ENCODE data around the gene FAM13A. TPM values are rescaled to one million over a fixed set of nuclear protein-coding genes. Genes with fewer than 3 reads are reported as not detected.

FAM13A gene
- total and polyA plus RNA-seq, 9 of the 15 experiments (the other 6 are each of a cell fraction or from before 2014, with no cell fraction given), result 11.3 to 23.3 (median 14.7) TPM

DNA sequence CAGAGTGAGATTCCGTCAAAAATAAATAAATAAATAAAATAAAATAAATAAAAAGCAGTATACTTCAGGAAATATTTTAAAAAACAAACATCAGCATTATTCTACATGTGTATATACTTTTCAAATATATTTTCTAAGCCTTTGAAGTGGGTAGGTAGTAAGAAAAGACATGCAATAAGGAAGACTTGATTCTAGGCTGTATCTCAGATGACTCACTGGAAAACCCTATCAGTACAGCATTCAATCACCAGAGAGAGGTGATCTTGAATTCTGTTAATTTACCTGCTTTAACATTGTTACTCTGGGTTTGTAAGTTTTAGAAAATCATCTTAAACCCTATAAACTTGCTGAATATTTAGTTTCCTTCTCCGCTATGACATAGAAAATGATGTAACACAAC is 252.8 kb downstream of the FAM13A start:
- Histone ChIP-seq H2AFZ (ENCODE audit: low read depth, low read length) (no peak overlapping the region), H3K36me3 (ENCODE audit: control insufficient read depth, insufficient read depth, low read length) (no peaks in the 10 kb centered on the region; the same call in 2 of the 3 replicates), H3K27ac (ENCODE audit: extremely low read depth, low read depth, low read length) (no peak overlapping the region), H3K79me2 (ENCODE audit: control insufficient read depth, insufficient read depth, low read length) (peaks cover 9% of the 10 kb centered on the region; the same call in 2 of the 3 replicates), H3K9ac (ENCODE audit: insufficient read depth in 1 of 2, low read depth in 2 of 2, low read length in 2 of 2) (no peak overlapping the region), H3K9me1 (ENCODE audit: control insufficient read depth, insufficient read depth, low read length) (no peaks in the 10 kb centered on the region), H3K27me3 (ENCODE audit: control insufficient read depth in 2 of 2, insufficient read depth in 2 of 2, low read length in 2 of 2) (no peaks in the 10 kb centered on the region), H4K20me1 (replicated peaks; ENCODE audit: control insufficient read depth, insufficient read depth, low read length) (no peaks in the 10 kb centered on the region), H3K4me3 (no peak overlapping the region), H3K4me1 (replicated peaks in 1 of 2; ENCODE audit: control insufficient read depth in 2 of 2, insufficient read depth in 2 of 2, low read length in 2 of 2) (no peaks in the 10 kb centered on the region), H3K9me3 (replicated peaks; ENCODE audit: control insufficient read depth, insufficient read depth, low read depth, low read length) (no peaks in the 10 kb centered on the region), H3K4me2 (ENCODE audit: insufficient read depth, low read length) (no peak overlapping the region)
- DNase-seq (ENCODE audit: extremely low read depth in 1 of 4, low spot score in 3 of 4) (no peak), FAIRE-seq (no peak), ATAC-seq (no peak)
- in situ Hi-C loops (cut with MboI) (loop anchor here (25.0 kb wide), 1 partner anchor 267 kb away; no protein-coding TSS in a partner anchor), intact Hi-C loops (cut with micrococcal nuclease) (no loop called here)
- ChIA-PET CTCF (ENCODE audit: low intra/inter-chr PET ratio) (no interaction called here), POLR2A (no interaction called here)
- TF ChIP-seq PHB (CRISPR knock-in tag; IDR thresholded peaks at IDR 0.05), result no peak
- no peak for TF ChIP-seq KDM1A (IDR thresholded peaks at IDR 0.05)
- peak; percentile 8; the same call in 1 of the 2 replicates for TF ChIP-seq ZNF316 (IDR thresholded peaks at IDR 0.05)
- 83% methylated on average over 2 of the region's 2 CpGs for WGBS (ENCODE audit: insufficient coverage, low coverage, missing lambda C conversion rate)
- no TSS peak for BruUV-seq (replicated peaks)

DNA sequence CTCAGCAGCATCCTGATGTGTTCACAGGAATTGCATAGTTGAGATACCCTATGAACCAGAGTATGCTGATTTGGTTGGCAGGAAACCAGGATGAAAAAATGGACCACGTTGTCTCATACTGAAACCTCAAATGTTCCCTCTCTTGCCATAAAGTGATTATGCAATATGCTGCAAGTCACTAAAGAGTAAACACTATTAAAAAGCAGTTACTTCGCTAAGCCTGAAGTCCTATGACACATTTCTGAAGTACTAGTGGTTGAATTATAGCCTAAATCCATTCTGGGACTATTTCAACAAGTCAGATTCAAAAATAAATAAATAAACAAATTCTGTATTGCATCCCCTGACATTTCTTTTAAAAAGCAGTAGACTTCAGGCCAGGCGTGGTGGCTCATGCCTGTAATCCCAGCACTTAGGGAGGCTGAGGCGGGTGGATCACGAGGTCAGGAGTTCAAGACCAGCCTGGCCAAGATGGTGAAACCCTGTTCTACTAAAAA is 253.3 kb downstream of the FAM13A start:
- no TSS peak for BruUV-seq (replicated peaks)
- Histone ChIP-seq H3K4me1 (replicated peaks in 1 of 2; ENCODE audit: control insufficient read depth in 2 of 2, insufficient read depth in 2 of 2, low read length in 2 of 2) (no peaks in the 10 kb centered on the region), H3K4me2 (ENCODE audit: insufficient read depth, low read length) (no peak overlapping the region), H2AFZ (ENCODE audit: low read depth, low read length) (no peak overlapping the region), H3K27me3 (ENCODE audit: control insufficient read depth in 2 of 2, insufficient read depth in 2 of 2, low read length in 2 of 2) (no peaks in the 10 kb centered on the region), H3K9me1 (ENCODE audit: control insufficient read depth, insufficient read depth, low read length) (no peaks in the 10 kb centered on the region), H4K20me1 (replicated peaks; ENCODE audit: control insufficient read depth, insufficient read depth, low read length) (no peaks in the 10 kb centered on the region), H3K36me3 (ENCODE audit: control insufficient read depth, insufficient read depth, low read length) (no peaks in the 10 kb centered on the region; the same call in 2 of the 3 replicates), H3K9me3 (replicated peaks; ENCODE audit: control insufficient read depth, insufficient read depth, low read depth, low read length) (no peaks in the 10 kb centered on the region), H3K9ac (ENCODE audit: insufficient read depth in 1 of 2, low read depth in 2 of 2, low read length in 2 of 2) (no peak overlapping the region), H3K4me3 (no peak overlapping the region), H3K27ac (ENCODE audit: extremely low read depth, low read depth, low read length) (no peak overlapping the region), H3K79me2 (ENCODE audit: control insufficient read depth, insufficient read depth, low read length) (peaks cover 5% of the 10 kb centered on the region; the same call in 2 of the 3 replicates)
- intact Hi-C loops (cut with micrococcal nuclease), result no loop called here
- FAIRE-seq, result no peak
- no peak for ATAC-seq
- TF ChIP-seq U2AF2 (optimal IDR thresholded peaks at IDR 0.05; ENCODE audit: low read depth, low read length), result no peak
- peak; percentile 43; the same call in 1 of the 2 replicates for TF ChIP-seq CEBPB (tag; IDR thresholded peaks at IDR 0.05)
- peak; percentile 45 for TF ChIP-seq CEBPG (CRISPR knock-in tag; IDR thresholded peaks at IDR 0.05)
- peak; percentile 91 to 97 for TF ChIP-seq CEBPG (tag; conservative IDR thresholded peaks at IDR 0.05 in 1 of 2, IDR thresholded peaks at IDR 0.05 in 1 of 2)
- TF ChIP-seq, protein P1, sequence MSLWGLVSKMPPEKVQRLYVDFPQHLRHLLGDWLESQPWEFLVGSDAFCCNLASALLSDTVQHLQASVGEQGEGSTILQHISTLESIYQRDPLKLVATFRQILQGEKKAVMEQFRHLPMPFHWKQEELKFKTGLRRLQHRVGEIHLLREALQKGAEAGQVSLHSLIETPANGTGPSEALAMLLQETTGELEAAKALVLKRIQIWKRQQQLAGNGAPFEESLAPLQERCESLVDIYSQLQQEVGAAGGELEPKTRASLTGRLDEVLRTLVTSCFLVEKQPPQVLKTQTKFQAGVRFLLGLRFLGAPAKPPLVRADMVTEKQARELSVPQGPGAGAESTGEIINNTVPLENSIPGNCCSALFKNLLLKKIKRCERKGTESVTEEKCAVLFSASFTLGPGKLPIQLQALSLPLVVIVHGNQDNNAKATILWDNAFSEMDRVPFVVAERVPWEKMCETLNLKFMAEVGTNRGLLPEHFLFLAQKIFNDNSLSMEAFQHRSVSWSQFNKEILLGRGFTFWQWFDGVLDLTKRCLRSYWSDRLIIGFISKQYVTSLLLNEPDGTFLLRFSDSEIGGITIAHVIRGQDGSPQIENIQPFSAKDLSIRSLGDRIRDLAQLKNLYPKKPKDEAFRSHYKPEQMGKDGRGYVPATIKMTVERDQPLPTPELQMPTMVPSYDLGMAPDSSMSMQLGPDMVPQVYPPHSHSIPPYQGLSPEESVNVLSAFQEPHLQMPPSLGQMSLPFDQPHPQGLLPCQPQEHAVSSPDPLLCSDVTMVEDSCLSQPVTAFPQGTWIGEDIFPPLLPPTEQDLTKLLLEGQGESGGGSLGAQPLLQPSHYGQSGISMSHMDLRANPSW (CRISPR knock-in tag; IDR thresholded peaks at IDR 0.05), result no peak
- TF ChIP-seq TRIM24 (IDR thresholded peaks at IDR 0.05), result peak in 1 of 2 experiments; percentile 19; a peak in 1 of 4 replicates
- no peak for TF ChIP-seq FOXA1 (IDR thresholded peaks at IDR 0.05; ENCODE audit: borderline replicate concordance)
- no peak for TF ChIP-seq ZNF79 (CRISPR knock-in tag; IDR thresholded peaks at IDR 0.05; ENCODE audit: low read depth)
- peak in 1 of 2 experiments; percentile 59; a peak in 2 of 4 replicates for TF ChIP-seq FOXA3 (CRISPR knock-in tag; conservative IDR thresholded peaks at IDR 0.05 in 1 of 2, IDR thresholded peaks at IDR 0.05 in 1 of 2)
- TF ChIP-seq, protein P2, sequence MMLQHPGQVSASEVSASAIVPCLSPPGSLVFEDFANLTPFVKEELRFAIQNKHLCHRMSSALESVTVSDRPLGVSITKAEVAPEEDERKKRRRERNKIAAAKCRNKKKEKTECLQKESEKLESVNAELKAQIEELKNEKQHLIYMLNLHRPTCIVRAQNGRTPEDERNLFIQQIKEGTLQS (IDR thresholded peaks at IDR 0.05), result peak; percentile 54
- TF ChIP-seq, protein P2 (CRISPR knock-in tag; conservative IDR thresholded peaks at IDR 0.05), result no peak
- in situ Hi-C loops (cut with MboI), result loop anchor here (25.0 kb wide), 1 partner anchor 266 kb away; no protein-coding TSS in a partner anchor
- ChIA-PET POLR2A (no interaction called here), CTCF (ENCODE audit: low intra/inter-chr PET ratio) (no interaction called here)
- no peak for DNase-seq (ENCODE audit: extremely low read depth in 1 of 4, low spot score in 3 of 4)
- WGBS (ENCODE audit: insufficient coverage, low coverage, missing lambda C conversion rate), result 64% methylated on average over 5 of the region's 5 CpGs

Measured in K562 (cell line).